ENCODE data around the gene ABCA8.
"Not testable (repeated sequence)": the region's sequence is repeated elsewhere in the genome, so short reads cannot be mapped to it uniquely, and the experiment has no call there.

Gene ABCA8

GRCh38 chr17:68955181-68955841 lies at the start of gene ABCA8:
TSS of gene ABCA8 (minus strand) at chr17:68955392. CDS start at chr17:68942034, 13,358 bp downstream.
- no peak for DNase-seq

GRCh38 chr17:69004759-69005158 lies 49.6 kb upstream of the ABCA8 start:
- not testable (repeated sequence) for DNase-seq

- not testable (repeated sequence) for DNase-seq
These were observed 44.6 kb upstream of the ABCA8 start for GRCh38 chr17:68999743-69000142.

- no peak for DNase-seq
These were observed 37.9 kb upstream of the ABCA8 start for GRCh38 chr17:68993112-68993511.

- DNase-seq = no peak
These were observed 32.8 kb upstream of the ABCA8 start for GRCh38 chr17:68987966-68988365.

- peak; percentile 22 for DNase-seq
These were observed 26.1 kb upstream of the ABCA8 start for GRCh38 chr17:68981288-68981687.

GRCh38 chr17:68973098-68973846 lies 18.1 kb upstream of the ABCA8 start:
- DNase-seq = no peak

- DNase-seq = no peak
These were observed 17.0 kb upstream of the ABCA8 start for GRCh38 chr17:68972119-68972704.

GRCh38 chr17:68969101-68969500 lies 13.9 kb upstream of the ABCA8 start:
- DNase-seq = no peak

GRCh38 chr17:68963958-68964357 lies 8.8 kb upstream of the ABCA8 start:
- DNase-seq = no peak

GRCh38 chr17:68961214-68961882 lies 6.2 kb upstream of the ABCA8 start:
- DNase-seq = no peak

GRCh38 chr17:68959117-68959516 lies 3.9 kb upstream of the ABCA8 start:
- not testable (repeated sequence) for DNase-seq

- no peak for DNase-seq
These were observed 2.8 kb upstream of the ABCA8 start for GRCh38 chr17:68957944-68958343.

GRCh38 chr17:68954146-68954896 lies 871 bp downstream of the ABCA8 start:
- DNase-seq = no peak

- DNase-seq = no peak
These were observed 1.7 kb downstream of the ABCA8 start for GRCh38 chr17:68953340-68953997.

GRCh38 chr17:68950725-68951124 lies 4.5 kb downstream of the ABCA8 start:
- no peak for DNase-seq

GRCh38 chr17:68947868-68948267 lies 7.3 kb downstream of the ABCA8 start:
- DNase-seq = not testable (repeated sequence)

- no peak for DNase-seq
These were observed 10.7 kb downstream of the ABCA8 start for GRCh38 chr17:68944435-68945035.

GRCh38 chr17:68943812-68944182 lies 11.4 kb downstream of the ABCA8 start:
- not testable (repeated sequence) for DNase-seq

- DNase-seq = no peak
These were observed 11.9 kb downstream of the ABCA8 start for GRCh38 chr17:68943123-68943811.

- DNase-seq = no peak
These were observed 12.8 kb downstream of the ABCA8 start for GRCh38 chr17:68942389-68942788.

All from DMS153 (cell line).